AG04449 (cell line): ENCODE results near the gene PDCD5.

ENCODE experiments used
- CTCF ChIA-PET: fragments of 350-600 bp; formaldehyde crosslinking; extraction: SDS; loops from one replicate; lab custom pipeline; 2021; ENCODE audit warnings: antibody characterized with exemption; lab: Yijun Ruan, JAX
- POLR2A ChIA-PET: fragments of 400-600, 350-600 bp; formaldehyde crosslinking; extraction: SDS; loops from one replicate; lab custom pipeline; 2020; ENCODE audit warnings: antibody characterized with exemption, inconsistent platforms; lab: Yijun Ruan, JAX
- DNase-seq: peaks from one replicate; pipeline ENCODE4 v3.0.0-alpha.2; 2010; ENCODE audit warnings: low read depth, low spot score
- H3K4me3 ChIP-seq: 2 replicates; pipeline ENCODE4 v1.5.1; 2011; ENCODE audit warnings: low read depth, mild to moderate bottlenecking, control low read depth, low read length
- CTCF ChIP-seq: IDR thresholded peaks from one replicate; pipeline ENCODE4 v1.5.1; 2011; ENCODE audit warnings: mild to moderate bottlenecking, moderate library complexity, low read length, control low read depth, inconsistent platforms; ENCODE audit not compliant: insufficient read depth; ENCODE audit errors: missing control alignments

Gene PDCD5

GRCh38 chr19:32542477-32543108 is 38.4 kb upstream of the PDCD5 start:
- CTCF ChIA-PET, result no interaction called here
- H3K4me3 ChIP-seq, result no peak overlapping the region
- no peak for DNase-seq
- TF ChIP-seq CTCF, result no peak
- POLR2A ChIA-PET, result no interaction called here

- no peak for DNase-seq
- ChIA-PET POLR2A (no interaction called here), CTCF (no interaction called here)
- TF ChIP-seq CTCF, result no peak
- no peak overlapping the region for H3K4me3 ChIP-seq
Measured at GRCh38 chr19:32543115-32543900, 37.7 kb upstream of the PDCD5 start.

GRCh38 chr19:32544917-32545316 is 36.1 kb upstream of the PDCD5 start:
- CTCF ChIA-PET, result no interaction called here
- H3K4me3 ChIP-seq, result no peak overlapping the region
- no peak for TF ChIP-seq CTCF
- POLR2A ChIA-PET, result no interaction called here
- DNase-seq, result no peak

GRCh38 chr19:32550666-32551065 is 30.3 kb upstream of the PDCD5 start:
- no peak for DNase-seq
- POLR2A ChIA-PET, result no interaction called here
- CTCF ChIA-PET, result no interaction called here

GRCh38 chr19:32555786-32556185 is 25.2 kb upstream of the PDCD5 start:
- no peak for DNase-seq
- POLR2A ChIA-PET, result no interaction called here
- no peak overlapping the region for H3K4me3 ChIP-seq
- TF ChIP-seq CTCF, result no peak
- CTCF ChIA-PET, result no interaction called here

More at GRCh38 chr19:32550666-32551065, 30.3 kb upstream of the PDCD5 start:
- H3K4me3 ChIP-seq, result no peak overlapping the region
- TF ChIP-seq CTCF, result no peak

- DNase-seq, result no peak
- ChIA-PET POLR2A (no interaction called here), CTCF (interaction anchor here (1.0 kb wide), 1 partner anchor 1876 kb away, joined by 3 read pairs; no protein-coding TSS in a partner anchor)
- TF ChIP-seq CTCF, result no peak
- H3K4me3 ChIP-seq, result no peak overlapping the region
Measured at GRCh38 chr19:32558607-32559228, 22.3 kb upstream of the PDCD5 start.
